ENCODE measurements around the gene ZNF488. TPM values are rescaled to one million over a fixed set of nuclear protein-coding genes. Genes with fewer than 3 reads are reported as not detected.

ZNF488 gene
- total RNA-seq, 1 donor from 2014 or later: not detected

- Mint-ChIP-seq H3K36me3 (ENCODE audit: low read depth) (no peaks in the 10 kb centered on the region), H3K4me3 (no peak overlapping the region), H3K9me3 (no peaks in the 10 kb centered on the region), H3K27ac (no peak overlapping the region), H3K4me1 (ENCODE audit: low read depth) (no peaks in the 10 kb centered on the region), H3K27me3 (ENCODE audit: insufficient read depth) (peaks cover 2% of the 10 kb centered on the region)
- intact Hi-C loops (cut with micrococcal nuclease): no loop called here
- no peak for DNase-seq (ENCODE audit: low spot score)
Measured at GRCh38 chr10:47318706-47319105, 65.4 kb downstream of the ZNF488 start.

DNA sequence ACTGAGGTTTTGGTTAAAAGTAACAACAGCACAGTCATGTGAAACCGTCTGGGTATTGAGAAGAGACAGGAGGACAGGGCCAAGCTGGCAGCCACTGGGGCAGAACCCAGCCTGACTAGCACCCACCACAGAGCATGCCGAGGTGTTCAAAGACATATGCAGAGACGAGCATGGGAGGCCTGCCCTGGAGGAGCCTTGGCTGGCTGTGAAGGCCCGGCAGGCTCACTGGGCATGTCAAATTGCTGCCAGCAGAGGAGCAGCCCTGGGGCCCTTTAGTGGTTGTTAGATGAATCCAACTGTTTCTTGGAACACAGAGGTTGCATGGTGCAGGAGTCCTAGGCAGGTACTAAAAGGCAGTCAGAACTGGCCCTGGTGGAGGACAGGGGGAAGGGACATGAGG is 66.8 kb downstream of the ZNF488 start:
- no peak overlapping the region for H3K4me3 Mint-ChIP-seq
- no peaks in the 10 kb centered on the region for H3K4me1 Mint-ChIP-seq (ENCODE audit: low read depth)
- DNase-seq (ENCODE audit: low spot score): no peak
- peaks cover 2% of the 10 kb centered on the region for H3K27me3 Mint-ChIP-seq (ENCODE audit: insufficient read depth)
- H3K27ac Mint-ChIP-seq: no peak overlapping the region
- H3K9me3 Mint-ChIP-seq: no peaks in the 10 kb centered on the region
- H3K36me3 Mint-ChIP-seq (ENCODE audit: low read depth): no peaks in the 10 kb centered on the region
- intact Hi-C loops (cut with micrococcal nuclease): no loop called here

- Mint-ChIP-seq H3K4me3 (no peak overlapping the region), H3K4me1 (ENCODE audit: low read depth) (peaks cover 10% of the 10 kb centered on the region), H3K9me3 (no peaks in the 10 kb centered on the region), H3K27me3 (ENCODE audit: insufficient read depth) (peaks cover 2% of the 10 kb centered on the region), H3K27ac (peak overlapping the region; percentile 29), H3K36me3 (ENCODE audit: low read depth) (no peaks in the 10 kb centered on the region)
- no peak for DNase-seq (ENCODE audit: low spot score)
- intact Hi-C loops (cut with micrococcal nuclease): no loop called here
Measured at GRCh38 chr10:47316131-47316530, 68.0 kb downstream of the ZNF488 start.

Other genes with a start within 250 kb of the ZNF488 start
- 0.27 and 0.34 TPM in 2 replicates for gene GDF10, start 84.1 kb downstream of the ZNF488 start, total RNA-seq
- not detected in 2 replicates for gene GDF2, start 61.8 kb downstream of the ZNF488 start, total RNA-seq
- gene RBP3, start 35.9 kb downstream of the ZNF488 start, total RNA-seq: not detected in 2 replicates
- 0.12 TPM in 1 of 2 replicates, not detected in the other for gene ANXA8, start 99.8 kb upstream of the ZNF488 start, total RNA-seq
- gene FAM25G, start 107.4 kb upstream of the ZNF488 start, total RNA-seq: not detected in 2 replicates
- gene AGAP9, start 139.3 kb upstream of the ZNF488 start, total RNA-seq: 9.2 and 9.5 TPM in 2 replicates

Measured in activated T-helper 1 cell treated with anti-CD3 and anti-CD28 coated beads, Interleukin-12 subunit alpha, Interleukin-12 subunit beta, Interleukin-2, Interleukin-4 antibody, amounts not matched to agents 30 ng/mL and 10 ng/mL and 1 ng/mL, durations not matched to agents 14 hours and 24 hours and 36 hours (primary cell).